ENCODE results near the gene FAM120A. TPM values are rescaled to one million over a fixed set of nuclear protein-coding genes. Genes with fewer than 3 reads are reported as not detected.

The FAM120A gene
- total RNA-seq, 1 donor from 2014 or later = 57.7 TPM

DNA sequence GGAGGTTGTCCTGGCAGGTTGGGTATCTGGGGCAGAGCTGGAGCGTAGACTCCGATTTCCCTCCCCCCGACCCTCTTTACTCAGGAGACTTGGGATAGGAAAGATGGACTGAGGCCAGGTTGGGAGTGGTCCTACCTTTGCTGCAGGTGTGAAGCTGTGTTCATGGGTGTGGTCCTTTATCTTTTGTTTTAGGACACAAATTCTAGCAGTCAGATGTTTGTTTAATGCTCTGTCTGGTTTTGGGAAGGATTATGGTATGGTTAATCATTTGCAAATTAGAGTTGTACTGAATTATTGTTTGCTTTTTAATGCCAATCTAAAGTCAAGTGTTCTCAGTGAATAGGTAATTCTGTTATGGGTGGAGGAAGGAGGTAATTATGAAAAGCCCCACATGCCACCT is 16.0 kb downstream of the FAM120A start:
- DNase-seq (ENCODE audit: low read depth) (no peak), FAIRE-seq (no peak)
- TF ChIP-seq, protein P1, sequence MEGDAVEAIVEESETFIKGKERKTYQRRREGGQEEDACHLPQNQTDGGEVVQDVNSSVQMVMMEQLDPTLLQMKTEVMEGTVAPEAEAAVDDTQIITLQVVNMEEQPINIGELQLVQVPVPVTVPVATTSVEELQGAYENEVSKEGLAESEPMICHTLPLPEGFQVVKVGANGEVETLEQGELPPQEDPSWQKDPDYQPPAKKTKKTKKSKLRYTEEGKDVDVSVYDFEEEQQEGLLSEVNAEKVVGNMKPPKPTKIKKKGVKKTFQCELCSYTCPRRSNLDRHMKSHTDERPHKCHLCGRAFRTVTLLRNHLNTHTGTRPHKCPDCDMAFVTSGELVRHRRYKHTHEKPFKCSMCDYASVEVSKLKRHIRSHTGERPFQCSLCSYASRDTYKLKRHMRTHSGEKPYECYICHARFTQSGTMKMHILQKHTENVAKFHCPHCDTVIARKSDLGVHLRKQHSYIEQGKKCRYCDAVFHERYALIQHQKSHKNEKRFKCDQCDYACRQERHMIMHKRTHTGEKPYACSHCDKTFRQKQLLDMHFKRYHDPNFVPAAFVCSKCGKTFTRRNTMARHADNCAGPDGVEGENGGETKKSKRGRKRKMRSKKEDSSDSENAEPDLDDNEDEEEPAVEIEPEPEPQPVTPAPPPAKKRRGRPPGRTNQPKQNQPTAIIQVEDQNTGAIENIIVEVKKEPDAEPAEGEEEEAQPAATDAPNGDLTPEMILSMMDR (IDR thresholded peaks at IDR 0.05; ENCODE audit: insufficient read depth, low read depth, low read length) = no peak
- TF ChIP-seq EZH2 (IDR thresholded peaks at IDR 0.05; ENCODE audit: insufficient read depth, low read length) = no peak
- peaks cover 12% of the 10 kb centered on the region for H3K4me1 ChIP-seq (ENCODE audit: insufficient read depth, low read length)
- H3K36me3 ChIP-seq (ENCODE audit: insufficient read depth, low read length) = no peaks in the 10 kb centered on the region
- H3K4me2 ChIP-seq (ENCODE audit: low read length) = peak overlapping the region; percentile 5
- no peaks in the 10 kb centered on the region for H3K9me3 ChIP-seq (ENCODE audit: insufficient read depth, low read depth, low read length)
- no peak overlapping the region for H2AFZ ChIP-seq (ENCODE audit: low read depth, low read length)
- H3K27ac ChIP-seq (ENCODE audit: low read depth, low read length) = no peak overlapping the region
- H3K27me3 ChIP-seq (ENCODE audit: insufficient read depth, low read length) = no peaks in the 10 kb centered on the region
- no peak overlapping the region for H3K9ac ChIP-seq (ENCODE audit: low read length)
- H3K4me3 ChIP-seq (ENCODE audit: insufficient read depth, low read depth, low read length) = no peak overlapping the region
- H3K27me3 Mint-ChIP-seq (ENCODE audit: low read depth, unreplicated experiment) = no peaks in the 10 kb centered on the region
- H3K27ac Mint-ChIP-seq (ENCODE audit: unreplicated experiment) = peak overlapping the region; percentile 75
- H4K20me1 ChIP-seq (ENCODE audit: insufficient read depth, low read length) = peaks cover 86% of the 10 kb centered on the region
- H3K36me3 Mint-ChIP-seq (ENCODE audit: low read depth, unreplicated experiment) = peaks cover 2% of the 10 kb centered on the region
- H3K9me3 Mint-ChIP-seq (ENCODE audit: unreplicated experiment) = no peaks in the 10 kb centered on the region
- H3K79me2 ChIP-seq (ENCODE audit: insufficient read depth, low read length) = peaks cover 97% of the 10 kb centered on the region
- H3K4me1 Mint-ChIP-seq (ENCODE audit: low read depth, unreplicated experiment) = peaks cover 26% of the 10 kb centered on the region
- H3K4me3 Mint-ChIP-seq (ENCODE audit: unreplicated experiment) = no peak overlapping the region

DNA sequence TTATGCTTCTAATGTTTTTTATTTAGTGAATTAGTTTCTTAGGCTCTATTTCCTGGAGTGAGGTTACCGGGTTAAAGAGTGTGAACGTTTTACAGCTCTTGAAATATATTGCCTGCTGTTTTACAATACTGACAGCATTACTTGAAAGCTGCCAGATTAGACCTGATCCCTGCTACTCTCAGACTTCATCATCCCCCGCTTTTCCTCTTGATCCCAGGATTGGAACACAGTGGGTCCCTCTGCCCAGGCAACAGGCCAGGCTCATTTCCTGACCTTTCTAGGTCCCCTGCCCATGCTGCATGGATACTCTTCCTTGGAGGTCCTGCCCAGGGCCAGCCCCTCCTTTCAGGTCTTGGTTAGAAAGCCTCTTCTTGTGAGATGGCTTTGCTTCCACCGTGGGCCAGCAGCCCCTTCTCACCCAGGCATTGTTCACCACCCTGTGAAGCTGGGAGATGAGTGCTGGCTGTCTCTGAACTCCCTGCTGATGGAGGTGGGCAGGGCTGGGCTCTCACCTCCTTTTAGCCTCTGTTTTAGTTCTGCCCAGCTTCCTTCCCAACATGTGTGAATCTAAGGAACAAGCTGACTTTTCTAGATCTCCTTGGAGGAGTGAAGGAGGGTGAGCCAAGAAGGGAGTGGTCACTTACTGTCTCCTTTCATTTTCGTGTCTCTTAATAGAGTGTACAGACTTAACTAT is 17.4 kb downstream of the FAM120A start:
- Histone ChIP-seq H3K9ac (ENCODE audit: low read length) (no peak overlapping the region), H3K27me3 (ENCODE audit: insufficient read depth, low read length) (no peaks in the 10 kb centered on the region), H3K36me3 (ENCODE audit: insufficient read depth, low read length) (no peaks in the 10 kb centered on the region), H3K79me2 (ENCODE audit: insufficient read depth, low read length) (peaks cover 96% of the 10 kb centered on the region), H3K4me3 (ENCODE audit: insufficient read depth, low read depth, low read length) (no peak overlapping the region), H3K9me3 (ENCODE audit: insufficient read depth, low read depth, low read length) (no peaks in the 10 kb centered on the region), H3K4me1 (ENCODE audit: insufficient read depth, low read length) (peaks cover 12% of the 10 kb centered on the region), H3K27ac (ENCODE audit: low read depth, low read length) (no peak overlapping the region), H3K4me2 (ENCODE audit: low read length) (peak overlapping the region; percentile 31), H2AFZ (ENCODE audit: low read depth, low read length) (no peak overlapping the region), H4K20me1 (ENCODE audit: insufficient read depth, low read length) (peaks cover 71% of the 10 kb centered on the region)
- H3K36me3 Mint-ChIP-seq (ENCODE audit: low read depth, unreplicated experiment) = peaks cover 2% of the 10 kb centered on the region
- no peaks in the 10 kb centered on the region for H3K27me3 Mint-ChIP-seq (ENCODE audit: low read depth, unreplicated experiment)
- TF ChIP-seq EZH2 (IDR thresholded peaks at IDR 0.05; ENCODE audit: insufficient read depth, low read length) = no peak
- TF ChIP-seq, protein P1 (IDR thresholded peaks at IDR 0.05; ENCODE audit: insufficient read depth, low read depth, low read length) = no peak
- no peak overlapping the region for H3K4me3 Mint-ChIP-seq (ENCODE audit: unreplicated experiment)
- peaks cover 26% of the 10 kb centered on the region for H3K4me1 Mint-ChIP-seq (ENCODE audit: low read depth, unreplicated experiment)
- DNase-seq (ENCODE audit: low read depth) = no peak
- no peak overlapping the region for H3K27ac Mint-ChIP-seq (ENCODE audit: unreplicated experiment)
- no peak for FAIRE-seq
- no peaks in the 10 kb centered on the region for H3K9me3 Mint-ChIP-seq (ENCODE audit: unreplicated experiment)

DNA sequence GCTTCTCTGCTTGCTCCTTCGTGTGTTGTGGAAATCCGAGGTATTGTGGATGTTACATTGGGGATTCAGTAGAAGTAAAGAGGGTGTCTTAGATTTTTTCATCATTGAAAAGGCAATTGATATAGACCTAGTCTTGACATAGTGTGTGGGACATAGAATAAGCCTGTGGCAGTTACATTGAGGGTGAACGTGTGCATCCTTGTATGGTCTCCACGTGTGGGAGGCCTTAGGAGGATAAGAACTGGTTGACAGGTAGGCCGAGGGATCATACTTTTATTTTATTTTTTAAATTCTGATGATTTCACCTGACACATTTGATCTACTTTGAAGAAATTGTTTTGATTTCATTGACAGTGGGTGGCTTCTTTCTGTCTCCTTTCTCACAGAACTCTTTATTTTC is 18.9 kb downstream of the FAM120A start:
- no peak for TF ChIP-seq EZH2 (IDR thresholded peaks at IDR 0.05; ENCODE audit: insufficient read depth, low read length)
- TF ChIP-seq, protein P1 (IDR thresholded peaks at IDR 0.05; ENCODE audit: insufficient read depth, low read depth, low read length) = no peak
- no peak overlapping the region for H3K27ac ChIP-seq (ENCODE audit: low read depth, low read length)
- no peaks in the 10 kb centered on the region for H3K36me3 ChIP-seq (ENCODE audit: insufficient read depth, low read length)
- H3K4me1 ChIP-seq (ENCODE audit: insufficient read depth, low read length) = peaks cover 12% of the 10 kb centered on the region
- no peak for DNase-seq (ENCODE audit: low read depth)
- peaks cover 89% of the 10 kb centered on the region for H3K79me2 ChIP-seq (ENCODE audit: insufficient read depth, low read length)
- no peak overlapping the region for H3K9ac ChIP-seq (ENCODE audit: low read length)
- Mint-ChIP-seq H3K27me3 (ENCODE audit: low read depth, unreplicated experiment) (no peaks in the 10 kb centered on the region), H3K4me1 (ENCODE audit: low read depth, unreplicated experiment) (peaks cover 21% of the 10 kb centered on the region), H3K27ac (ENCODE audit: unreplicated experiment) (no peak overlapping the region), H3K36me3 (ENCODE audit: low read depth, unreplicated experiment) (peaks cover 2% of the 10 kb centered on the region), H3K9me3 (ENCODE audit: unreplicated experiment) (no peaks in the 10 kb centered on the region), H3K4me3 (ENCODE audit: unreplicated experiment) (no peak overlapping the region)
- no peak overlapping the region for H3K4me3 ChIP-seq (ENCODE audit: insufficient read depth, low read depth, low read length)
- H4K20me1 ChIP-seq (ENCODE audit: insufficient read depth, low read length) = peaks cover 66% of the 10 kb centered on the region
- no peaks in the 10 kb centered on the region for H3K9me3 ChIP-seq (ENCODE audit: insufficient read depth, low read depth, low read length)
- H3K27me3 ChIP-seq (ENCODE audit: insufficient read depth, low read length) = no peaks in the 10 kb centered on the region
- FAIRE-seq = no peak
- no peak overlapping the region for H3K4me2 ChIP-seq (ENCODE audit: low read length)
- H2AFZ ChIP-seq (ENCODE audit: low read depth, low read length) = no peak overlapping the region
